Astrocyte (in vitro differentiated cells and primary cell): Measurements from ENCODE around the gene ZNF81. TPM values are rescaled to one million over a fixed set of nuclear protein-coding genes. Genes with fewer than 3 reads are reported as not detected.
A peak's percentile ranks its signal among the peaks of the same experiment; 100 is the strongest.
"Not testable (repeated sequence)": the region's sequence is repeated elsewhere in the genome, so short reads cannot be mapped to it uniquely, and the experiment has no call there.

Experiments used
- DNase-seq: peaks from one replicate; pipeline ENCODE4 v3.0.0-alpha.2; 2010; ENCODE audit warnings: low read depth
- FAIRE-seq: peaks from 2 replicates; lab custom pipeline; 2011; peaks lifted over from hg19 to GRCh38; lab: Jason Lieb, UNC
- H2AFZ ChIP-seq: 2 replicates; pipeline ENCODE4 v1.6.0; 2012; ENCODE audit warnings: low read depth, low read length, inconsistent platforms
- H3K27ac ChIP-seq: 2 replicates; pipeline ENCODE4 v1.5.1; 2011; ENCODE audit warnings: low read depth, low read length, inconsistent platforms
- H3K27me3 ChIP-seq: 2 replicates; pipeline ENCODE4 v1.6.0; 2011; ENCODE audit warnings: low read length, inconsistent platforms; ENCODE audit not compliant: insufficient read depth
- H3K36me3 ChIP-seq: 2 replicates; pipeline ENCODE4 v1.5.1; 2011; ENCODE audit warnings: low read length, inconsistent platforms; ENCODE audit not compliant: insufficient read depth
- H3K4me1 ChIP-seq: 2 replicates; pipeline ENCODE4 v1.5.1; 2011; ENCODE audit warnings: low read length, inconsistent platforms; ENCODE audit not compliant: insufficient read depth
- H3K4me2 ChIP-seq: 2 replicates; pipeline ENCODE4 v1.6.0; 2012; ENCODE audit warnings: low read length, inconsistent platforms
- H3K4me3 ChIP-seq: 2 replicates; pipeline ENCODE4 v1.5.1; 2011; ENCODE audit warnings: low read depth, mild to moderate bottlenecking, low read length, inconsistent platforms; ENCODE audit not compliant: insufficient read depth
- H3K79me2 ChIP-seq: 2 replicates; pipeline ENCODE4 v1.6.0; 2012; ENCODE audit warnings: mild to moderate bottlenecking, low read length, inconsistent platforms; ENCODE audit not compliant: insufficient read depth
- H3K9ac ChIP-seq: 2 replicates; pipeline ENCODE4 v1.6.0; 2012; ENCODE audit warnings: mild to moderate bottlenecking, low read length, inconsistent platforms
- H3K9me3 ChIP-seq: 2 replicates; pipeline ENCODE4 v1.5.1; 2012; ENCODE audit warnings: low read depth, mild to moderate bottlenecking, low read length, inconsistent platforms; ENCODE audit not compliant: insufficient read depth
- H4K20me1 ChIP-seq: 2 replicates; pipeline ENCODE4 v1.6.0; 2012; ENCODE audit warnings: low read length, inconsistent platforms; ENCODE audit not compliant: insufficient read depth
- H3K27ac Mint-ChIP-seq: one replicate; pipeline ENCODE4 v1.8.0; 2021; ENCODE audit warnings: mild to moderate bottlenecking, mixed read lengths; ENCODE audit not compliant: unreplicated experiment
- H3K27me3 Mint-ChIP-seq: one replicate; pipeline ENCODE4 v1.8.0; 2021; ENCODE audit warnings: low read depth, mixed read lengths; ENCODE audit not compliant: unreplicated experiment
- H3K36me3 Mint-ChIP-seq: one replicate; pipeline ENCODE4 v1.8.0; 2021; ENCODE audit warnings: low read depth, mixed read lengths; ENCODE audit not compliant: unreplicated experiment
- H3K4me1 Mint-ChIP-seq: one replicate; pipeline ENCODE4 v1.8.0; 2021; ENCODE audit warnings: low read depth, mixed read lengths; ENCODE audit not compliant: unreplicated experiment
- H3K4me3 Mint-ChIP-seq: one replicate; pipeline ENCODE4 v1.8.0; 2021; ENCODE audit warnings: mild to moderate bottlenecking, moderate library complexity, mixed read lengths; ENCODE audit not compliant: unreplicated experiment
- H3K9me3 Mint-ChIP-seq: one replicate; pipeline ENCODE4 v1.8.0; 2021; ENCODE audit warnings: mild to moderate bottlenecking, mixed read lengths; ENCODE audit not compliant: unreplicated experiment
- EZH2 ChIP-seq: IDR thresholded peaks from 2 replicates; pipeline ENCODE4 v1.6.1; 2012; ENCODE audit warnings: mild to moderate bottlenecking, low read length, inconsistent platforms; ENCODE audit not compliant: insufficient read depth
- total RNA-seq: library from RNA; stranded (reverse); gene quantifications from 2 replicates; pipeline ENCODE4 v1.2.1, GENCODE V29; 2021
- TF ChIP-seq, protein P1 (sequence below): IDR thresholded peaks from 2 replicates; pipeline ENCODE4 v1.5.1; 2011; ENCODE audit warnings: low read depth, mild to moderate bottlenecking, inconsistent platforms, low read length, moderate library complexity; ENCODE audit not compliant: insufficient read depth

Gene ZNF81
- total RNA-seq, 1 donor from 2014 or later = 8.6 TPM

DNA sequence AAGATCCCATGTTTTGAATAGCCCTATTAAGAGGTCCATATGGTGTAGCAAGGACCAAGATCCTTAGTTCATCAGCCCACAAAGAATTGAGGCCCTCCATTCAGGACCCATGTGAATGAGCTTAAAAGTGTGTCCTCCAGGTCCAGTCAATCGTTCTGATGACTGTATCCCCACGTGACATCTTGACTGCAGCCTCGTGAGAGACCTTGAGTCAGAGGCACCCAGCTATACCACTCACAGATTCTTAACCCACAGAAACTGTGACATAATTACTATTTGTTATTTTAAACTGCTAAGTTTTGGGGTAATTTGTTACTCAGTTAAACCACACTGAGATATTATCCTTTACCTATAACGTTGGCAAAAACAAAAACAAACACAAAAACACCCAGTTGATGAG is 104.7 kb downstream of the ZNF81 start:
- no peak overlapping the region for H3K27ac Mint-ChIP-seq
- no peaks in the 10 kb centered on the region for H3K36me3 Mint-ChIP-seq
- Histone ChIP-seq H3K9me3 (no peaks in the 10 kb centered on the region), H3K27me3 (no peaks in the 10 kb centered on the region), H3K36me3 (no peaks in the 10 kb centered on the region), H3K4me1 (no peaks in the 10 kb centered on the region), H4K20me1 (no peaks in the 10 kb centered on the region), H3K79me2 (no peaks in the 10 kb centered on the region), H3K9ac (no peak overlapping the region), H2AFZ (no peak overlapping the region), H3K4me2 (no peak overlapping the region), H3K27ac (no peak overlapping the region), H3K4me3 (no peak overlapping the region)
- no peaks in the 10 kb centered on the region for H3K27me3 Mint-ChIP-seq
- no peak for TF ChIP-seq EZH2
- TF ChIP-seq, protein P1, sequence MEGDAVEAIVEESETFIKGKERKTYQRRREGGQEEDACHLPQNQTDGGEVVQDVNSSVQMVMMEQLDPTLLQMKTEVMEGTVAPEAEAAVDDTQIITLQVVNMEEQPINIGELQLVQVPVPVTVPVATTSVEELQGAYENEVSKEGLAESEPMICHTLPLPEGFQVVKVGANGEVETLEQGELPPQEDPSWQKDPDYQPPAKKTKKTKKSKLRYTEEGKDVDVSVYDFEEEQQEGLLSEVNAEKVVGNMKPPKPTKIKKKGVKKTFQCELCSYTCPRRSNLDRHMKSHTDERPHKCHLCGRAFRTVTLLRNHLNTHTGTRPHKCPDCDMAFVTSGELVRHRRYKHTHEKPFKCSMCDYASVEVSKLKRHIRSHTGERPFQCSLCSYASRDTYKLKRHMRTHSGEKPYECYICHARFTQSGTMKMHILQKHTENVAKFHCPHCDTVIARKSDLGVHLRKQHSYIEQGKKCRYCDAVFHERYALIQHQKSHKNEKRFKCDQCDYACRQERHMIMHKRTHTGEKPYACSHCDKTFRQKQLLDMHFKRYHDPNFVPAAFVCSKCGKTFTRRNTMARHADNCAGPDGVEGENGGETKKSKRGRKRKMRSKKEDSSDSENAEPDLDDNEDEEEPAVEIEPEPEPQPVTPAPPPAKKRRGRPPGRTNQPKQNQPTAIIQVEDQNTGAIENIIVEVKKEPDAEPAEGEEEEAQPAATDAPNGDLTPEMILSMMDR = no peak
- FAIRE-seq (peak; percentile 80), DNase-seq (no peak)
- H3K4me3 Mint-ChIP-seq = no peak overlapping the region
- H3K4me1 Mint-ChIP-seq = peaks cover under 1% of the 10 kb centered on the region
- H3K9me3 Mint-ChIP-seq = peaks cover 2% of the 10 kb centered on the region

DNA sequence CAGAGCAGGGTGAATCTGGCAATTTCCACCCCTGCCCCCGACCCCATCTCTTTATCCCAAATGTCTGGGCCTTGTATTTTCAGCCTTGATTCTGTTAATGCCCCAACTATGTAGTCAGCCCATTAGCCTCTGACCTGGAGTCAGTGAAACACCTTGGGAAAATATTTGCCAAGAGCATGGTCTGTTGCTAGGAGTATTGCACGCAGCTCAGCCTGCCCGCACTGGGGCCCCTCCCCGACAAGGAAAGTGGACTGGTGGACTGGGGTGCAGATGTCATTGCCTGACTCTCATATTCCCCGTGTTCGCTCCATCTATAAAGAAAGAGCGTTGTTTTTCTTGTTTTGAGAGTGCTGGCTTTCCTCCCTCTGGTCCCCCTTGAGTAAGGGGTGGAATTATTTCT is 118.6 kb downstream of the ZNF81 start:
- not testable (repeated sequence) for H3K4me1 Mint-ChIP-seq, H3K9me3 ChIP-seq, H4K20me1 ChIP-seq, H2AFZ ChIP-seq, H3K9me3 Mint-ChIP-seq, DNase-seq, H3K4me3 Mint-ChIP-seq, H3K27ac ChIP-seq, H3K79me2 ChIP-seq, H3K27me3 ChIP-seq, H3K27ac Mint-ChIP-seq, H3K27me3 Mint-ChIP-seq, FAIRE-seq, H3K4me3 ChIP-seq, H3K4me1 ChIP-seq, H3K4me2 ChIP-seq, H3K36me3 ChIP-seq, H3K9ac ChIP-seq, H3K36me3 Mint-ChIP-seq

DNA sequence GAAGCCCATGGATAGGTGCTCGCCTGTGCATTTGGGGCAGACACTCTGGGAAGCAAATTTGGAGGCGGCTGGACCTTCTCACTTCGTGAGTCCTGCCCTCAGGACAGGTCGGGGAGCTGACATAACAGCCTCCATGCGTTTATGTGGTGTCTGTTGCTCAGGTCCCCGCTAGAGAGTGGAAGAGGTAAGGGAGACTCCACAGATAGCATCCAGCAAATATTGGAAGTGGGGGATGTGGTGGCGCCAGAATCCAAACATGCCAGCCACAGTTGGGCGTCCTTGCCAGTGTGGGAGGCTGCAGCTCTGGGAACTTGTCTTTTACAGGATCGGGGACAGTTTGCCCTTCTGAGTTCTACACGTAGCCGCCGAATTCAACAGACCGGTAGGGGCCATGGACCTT is 119.3 kb downstream of the ZNF81 start:
- no peaks in the 10 kb centered on the region for H3K9me3 Mint-ChIP-seq

DNA sequence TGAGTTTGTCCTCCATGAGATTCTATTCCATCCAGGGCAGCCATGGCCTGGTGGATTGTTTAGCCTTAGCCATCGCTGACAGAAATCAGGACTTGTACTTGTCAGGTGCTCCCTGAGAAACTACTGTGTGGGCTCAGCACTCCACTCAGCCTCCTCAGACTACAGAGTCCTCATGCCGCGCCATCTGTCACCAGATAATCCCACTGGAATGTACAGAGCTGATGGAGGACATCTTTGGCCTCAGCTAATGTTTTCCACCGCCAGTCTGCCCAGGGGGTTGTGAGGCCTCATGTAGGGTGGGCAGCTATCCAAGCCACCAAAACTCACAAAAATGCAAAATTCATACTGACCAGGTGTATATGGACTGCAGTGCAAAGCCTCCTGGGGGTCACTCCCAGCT is 121.5 kb downstream of the ZNF81 start:
- not testable (repeated sequence) for H3K9me3 ChIP-seq, H3K27ac ChIP-seq, H2AFZ ChIP-seq, H3K4me3 ChIP-seq, H3K9ac ChIP-seq, H3K4me2 ChIP-seq, H3K4me1 ChIP-seq, H3K27me3 Mint-ChIP-seq, H3K36me3 ChIP-seq, H3K27ac Mint-ChIP-seq, H4K20me1 ChIP-seq, H3K36me3 Mint-ChIP-seq, H3K4me3 Mint-ChIP-seq, H3K79me2 ChIP-seq, DNase-seq, H3K4me1 Mint-ChIP-seq, H3K9me3 Mint-ChIP-seq, FAIRE-seq, H3K27me3 ChIP-seq

More for the DNA sequence above, 119.3 kb downstream of the ZNF81 start:
- Mint-ChIP-seq H3K4me1 (no peaks in the 10 kb centered on the region), H3K36me3 (no peaks in the 10 kb centered on the region), H3K27ac (no peak overlapping the region), H3K4me3 (no peak overlapping the region), H3K27me3 (no peaks in the 10 kb centered on the region)
- DNase-seq = no peak
- TF ChIP-seq, protein P1 = no peak
- TF ChIP-seq EZH2 = no peak
- Histone ChIP-seq H4K20me1 (no peaks in the 10 kb centered on the region), H2AFZ (no peak overlapping the region), H3K36me3 (no peaks in the 10 kb centered on the region), H3K9me3 (no peaks in the 10 kb centered on the region), H3K4me1 (no peaks in the 10 kb centered on the region), H3K79me2 (no peaks in the 10 kb centered on the region), H3K27me3 (no peaks in the 10 kb centered on the region), H3K9ac (no peak overlapping the region), H3K4me3 (no peak overlapping the region), H3K4me2 (no peak overlapping the region), H3K27ac (no peak overlapping the region)
- no peak for FAIRE-seq
